ENCODE results near the gene ZDHHC14.

DNA sequence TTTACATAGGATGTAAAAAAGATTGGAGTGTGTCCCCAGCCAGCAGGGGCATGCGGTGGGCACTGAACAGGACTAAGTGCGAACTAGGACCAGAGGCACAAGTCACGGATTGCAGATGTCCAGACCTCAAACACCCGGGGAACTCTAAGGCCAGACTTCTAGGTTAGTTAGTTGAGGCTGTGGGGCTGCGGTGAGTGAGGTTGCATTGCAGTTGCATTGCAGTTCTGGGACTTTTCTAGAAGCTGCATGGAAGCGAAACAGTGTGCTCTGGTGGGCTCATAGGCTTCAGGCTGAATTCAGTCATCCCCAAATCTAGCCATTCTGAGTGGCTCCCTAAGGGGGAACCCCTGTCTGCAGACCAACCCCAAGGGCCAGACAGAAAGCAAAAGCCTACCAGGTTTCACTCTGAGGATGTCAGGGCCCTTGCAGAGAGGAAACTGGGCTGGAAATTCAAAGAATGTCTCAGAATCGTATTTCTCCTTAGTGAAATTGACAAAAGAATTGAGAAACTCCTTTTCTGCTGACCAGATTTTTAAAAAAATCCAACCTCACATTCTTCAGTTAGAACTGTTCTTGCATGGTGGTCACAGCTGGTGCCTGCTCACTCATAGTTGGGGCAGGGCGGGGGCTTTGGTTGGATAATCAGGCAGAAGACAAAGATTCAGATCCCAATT lies 182.8 kb downstream of the ZDHHC14 start:
- TF ChIP-seq, protein P1, sequence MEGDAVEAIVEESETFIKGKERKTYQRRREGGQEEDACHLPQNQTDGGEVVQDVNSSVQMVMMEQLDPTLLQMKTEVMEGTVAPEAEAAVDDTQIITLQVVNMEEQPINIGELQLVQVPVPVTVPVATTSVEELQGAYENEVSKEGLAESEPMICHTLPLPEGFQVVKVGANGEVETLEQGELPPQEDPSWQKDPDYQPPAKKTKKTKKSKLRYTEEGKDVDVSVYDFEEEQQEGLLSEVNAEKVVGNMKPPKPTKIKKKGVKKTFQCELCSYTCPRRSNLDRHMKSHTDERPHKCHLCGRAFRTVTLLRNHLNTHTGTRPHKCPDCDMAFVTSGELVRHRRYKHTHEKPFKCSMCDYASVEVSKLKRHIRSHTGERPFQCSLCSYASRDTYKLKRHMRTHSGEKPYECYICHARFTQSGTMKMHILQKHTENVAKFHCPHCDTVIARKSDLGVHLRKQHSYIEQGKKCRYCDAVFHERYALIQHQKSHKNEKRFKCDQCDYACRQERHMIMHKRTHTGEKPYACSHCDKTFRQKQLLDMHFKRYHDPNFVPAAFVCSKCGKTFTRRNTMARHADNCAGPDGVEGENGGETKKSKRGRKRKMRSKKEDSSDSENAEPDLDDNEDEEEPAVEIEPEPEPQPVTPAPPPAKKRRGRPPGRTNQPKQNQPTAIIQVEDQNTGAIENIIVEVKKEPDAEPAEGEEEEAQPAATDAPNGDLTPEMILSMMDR (IDR thresholded peaks at IDR 0.05) = no peak
- TF ChIP-seq POLR2AphosphoS5 (IDR thresholded peaks at IDR 0.05) (no peak), POLR2A (IDR thresholded peaks at IDR 0.05) (no peak)
